Liver (tissue), 9 donors: ENCODE results near the gene DDR1. TPM values are rescaled to one million over a fixed set of nuclear protein-coding genes. Genes with fewer than 3 reads are reported as not detected.

Experiments
- DNase-seq: peaks from one replicate; pipeline ENCODE4 v3.0.0-alpha.2; 2017; ENCODE audit warnings: low spot score
- H3K27ac ChIP-seq, 2 donors: one replicate each; pipeline ENCODE4 v1.7.0; 2013; ENCODE audit warnings: inconsistent platforms in 2 of 2, low read length in 2 of 2, control low read depth in 1 of 2, low read depth in 1 of 2, mild to moderate bottlenecking in 1 of 2
- H3K27me3 ChIP-seq, 4 donors: one replicate each; pipeline versions ENCODE4 v1.6.1 to v1.7.0; 2013; ENCODE audit warnings: low read length in 3 of 4, inconsistent platforms in 1 of 4, mild to moderate bottlenecking in 1 of 4, moderate library complexity in 1 of 4; ENCODE audit not compliant: control insufficient read depth in 4 of 4, insufficient read depth in 4 of 4
- H3K36me3 ChIP-seq, 4 donors: one replicate each; pipeline versions ENCODE4 v1.6.1 to v1.7.0; 2013; ENCODE audit warnings: low read length in 3 of 4, mild to moderate bottlenecking in 3 of 4, low read depth in 1 of 4, moderate library complexity in 1 of 4; ENCODE audit not compliant: control insufficient read depth in 4 of 4, insufficient read depth in 3 of 4
- H3K4me1 ChIP-seq, 4 donors: one replicate each; pipeline versions ENCODE4 v1.6.1 to v1.7.0; 2013; ENCODE audit warnings: low read length in 3 of 4, mild to moderate bottlenecking in 3 of 4, moderate library complexity in 1 of 4; ENCODE audit not compliant: control insufficient read depth in 4 of 4, insufficient read depth in 4 of 4
- H3K4me3 ChIP-seq, 3 donors: one replicate each; pipeline versions ENCODE4 v1.6.1 to v1.7.0; 2013; ENCODE audit warnings: low read length in 3 of 3, control low read depth in 1 of 3, low read depth in 1 of 3, mild to moderate bottlenecking in 1 of 3
- H3K9ac ChIP-seq, 2 donors: one replicate each; pipeline ENCODE4 v1.7.0; 2013; ENCODE audit warnings: low read length in 2 of 2, mild to moderate bottlenecking in 2 of 2, moderate library complexity in 2 of 2, control low read depth in 1 of 2, low read depth in 1 of 2
- H3K9me3 ChIP-seq, 4 donors: one replicate each; pipeline versions ENCODE4 v1.6.1 to v1.7.0; 2013; ENCODE audit warnings: low read length in 3 of 4; ENCODE audit not compliant: control insufficient read depth in 4 of 4
- CTCF ChIP-seq: fragments of 150-350 bp; IDR thresholded peaks from 2 replicates; pipeline ENCODE4 v1.5.1; 2017; ENCODE audit warnings: improper control_type of control experiment, low read depth, low read length; ENCODE audit not compliant: missing input control
- EGR1 ChIP-seq, 2 donors: IDR thresholded peaks; 2 replicates each; pipeline ENCODE4 v1.6.1; 2016 to 2018; ENCODE audit warnings: antibody characterized with exemption in 2 of 2, low read depth in 2 of 2
- FOXA1 ChIP-seq: IDR thresholded peaks from 2 replicates; pipeline ENCODE4 v1.6.1; 2016; ENCODE audit warnings: antibody characterized with exemption
- FOXA2 ChIP-seq: IDR thresholded peaks from 2 replicates; pipeline ENCODE4 v1.6.1; 2016; ENCODE audit warnings: antibody characterized with exemption
- GABPA ChIP-seq, 2 donors: IDR thresholded peaks in 1 of 2; conservative IDR thresholded peaks in 1 of 2; 2 replicates each; pipeline ENCODE4 v1.6.1; 2016; ENCODE audit warnings: antibody characterized with exemption in 2 of 2, mild to moderate bottlenecking in 1 of 2, moderate library complexity in 1 of 2
- HNF4A ChIP-seq, 2 donors: conservative IDR thresholded peaks; 2 replicates each; pipeline ENCODE4 v1.6.1; 2016; ENCODE audit warnings: antibody characterized with exemption in 2 of 2, mild to moderate bottlenecking in 2 of 2
- HNF4G ChIP-seq: IDR thresholded peaks from 2 replicates; pipeline ENCODE4 v1.6.1; 2016; ENCODE audit warnings: antibody characterized with exemption
- JUND ChIP-seq, 2 donors: IDR thresholded peaks; 2 replicates each; pipeline ENCODE4 v1.6.1; 2016; ENCODE audit warnings: antibody characterized with exemption in 2 of 2
- MAX ChIP-seq: IDR thresholded peaks from 2 replicates; pipeline ENCODE4 v1.6.1; 2016; ENCODE audit warnings: antibody characterized with exemption
- NR2F2 ChIP-seq: IDR thresholded peaks from 2 replicates; pipeline ENCODE4 v1.6.1; 2016; ENCODE audit warnings: antibody characterized with exemption
- RAD21 ChIP-seq, 2 donors: IDR thresholded peaks; 2 replicates each; pipeline ENCODE4 v1.6.1; 2016; ENCODE audit warnings: antibody characterized with exemption in 2 of 2, mild to moderate bottlenecking in 2 of 2
- RXRA ChIP-seq, 2 donors: IDR thresholded peaks; 2 replicates each; pipeline ENCODE4 v1.6.1; 2017 to 2018; ENCODE audit warnings: antibody characterized with exemption in 2 of 2, mild to moderate bottlenecking in 1 of 2
- SP1 ChIP-seq: IDR thresholded peaks from 2 replicates; pipeline ENCODE4 v1.6.1; 2018; ENCODE audit warnings: antibody characterized with exemption, mild to moderate bottlenecking
- TAF1 ChIP-seq: conservative IDR thresholded peaks from 2 replicates; pipeline ENCODE4 v1.6.1; 2016; ENCODE audit warnings: antibody characterized with exemption, mild to moderate bottlenecking
- YY1 ChIP-seq: IDR thresholded peaks from 2 replicates; pipeline ENCODE4 v1.6.1; 2016; ENCODE audit warnings: antibody characterized with exemption, mild to moderate bottlenecking
- ZBTB33 ChIP-seq: IDR thresholded peaks from 2 replicates; pipeline ENCODE4 v1.6.1; 2016; ENCODE audit warnings: antibody characterized with exemption
- WGBS: extraction: QIAGEN DNeasy Blood & Tissue Kit; methylation state at CpG from one replicate; pipeline ENCODE4 v1.1.7; 2013; 5-methylcytosine and 5-hydroxymethylcytosine counted together
- polyA plus RNA-seq, 2 donors: library from polyadenylated mRNA; stranded (reverse) in 1 of 2; unstranded in 1 of 2; fragments of 200-250 nt in 1 of 2; fragments of >200 nt in 1 of 2; fragmentation: Nextera tagmentation in 1 of 2; extraction: Ambion mirVana in 1 of 2; gene quantifications; one replicate each; pipeline versions ENCODE4 v1.2.1 to v1.2.3, GENCODE V29; 2013 to 2015
- total RNA-seq, 2 donors: library from RNA; depleted of rRNA; stranded (reverse); fragments of >200 nt; gene quantifications; one replicate each; pipeline ENCODE4 v1.2.3, GENCODE V29; 2014
- TF ChIP-seq, protein P1 (sequence below): IDR thresholded peaks from 2 replicates; pipeline ENCODE4 v1.6.1; 2016; ENCODE audit warnings: antibody characterized with exemption
- TF ChIP-seq, protein P2 (sequence below): IDR thresholded peaks from 2 replicates; pipeline ENCODE4 v1.6.1; 2016; ENCODE audit warnings: antibody characterized with exemption, mild to moderate bottlenecking
- donor health status: healthy.
- donor health status: healthy.
- donor health status: healthy.
- donor health status: healthy.
- donor health status: healthy.

The DDR1 gene
- total and polyA plus RNA-seq, 4 donors: 1.2 to 5.3 (median 4.4) TPM

DNA sequence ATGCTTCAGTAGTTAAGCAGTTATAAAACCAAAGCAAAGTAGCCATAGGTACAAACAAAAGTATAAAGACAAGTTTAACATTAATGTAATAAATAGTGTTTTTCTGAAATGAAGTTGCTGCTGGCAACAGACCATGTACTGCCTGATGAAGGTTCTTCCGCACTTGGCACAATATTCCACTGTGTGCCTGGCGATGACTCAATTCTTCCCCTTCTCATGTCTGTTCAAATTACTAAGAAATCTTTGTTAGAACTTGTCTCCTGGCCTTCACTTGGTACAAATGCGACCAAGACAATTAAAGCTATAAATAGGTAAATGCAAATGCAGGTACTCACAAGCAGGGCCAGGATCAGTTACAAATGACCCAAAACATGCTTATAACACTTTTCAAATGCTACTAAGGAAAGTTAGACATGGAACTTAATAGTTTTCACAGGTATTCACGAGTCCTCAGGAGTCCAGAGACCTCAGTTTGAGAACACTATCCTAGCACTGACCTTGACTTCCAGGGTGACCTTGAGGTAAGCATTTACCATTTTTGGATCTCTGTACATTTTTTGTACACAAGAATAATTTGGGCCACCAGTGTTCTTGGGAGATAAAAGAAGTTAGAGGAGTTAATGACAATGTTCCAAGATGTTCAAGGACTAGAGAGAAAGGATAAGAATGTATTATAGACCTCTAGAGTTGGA, 8.1 kb upstream of the DDR1 start:
- WGBS: 77% methylated on average over 4 of the region's 4 CpGs
- Histone ChIP-seq H3K9ac (no peak overlapping the region), H3K4me1 (peaks cover 0 to 11% (median 1%) of the 10 kb centered on the region in 4 donors), H3K27ac (no peak overlapping the region), H3K27me3 (no peaks in the 10 kb centered on the region), H3K36me3 (no peaks in the 10 kb centered on the region), H3K9me3 (no peaks in the 10 kb centered on the region), H3K4me3 (no peak overlapping the region)
- TF ChIP-seq JUND (IDR thresholded peaks at IDR 0.05) (peak in 1 of 2 donors; percentile 57), HNF4A (conservative IDR thresholded peaks at IDR 0.05) (no peak)
- DNase-seq: no peak

GRCh38 chr6:30877419-30878262, 6.7 kb upstream of the DDR1 start:
- TF ChIP-seq ZBTB33 (no peak), JUND (IDR thresholded peaks at IDR 0.05) (peak; percentile 38 to 43), EGR1 (IDR thresholded peaks at IDR 0.05; ENCODE audit: low read depth in 2 of 2) (no peak), NR2F2 (peak; percentile 74), FOXA1 (no peak), RXRA (IDR thresholded peaks at IDR 0.05) (peak; percentile 53 to 71), HNF4A (conservative IDR thresholded peaks at IDR 0.05) (peak; percentile 5 to 34), MAX (no peak), CTCF (peak; percentile 93), FOXA2 (no peak), RAD21 (IDR thresholded peaks at IDR 0.05) (peak; percentile 97 to 98), SP1 (peak; percentile 61), TAF1 (peak; percentile 64), YY1 (peak; percentile 92), HNF4G (no peak), GABPA (IDR thresholded peaks at IDR 0.05 in 1 of 2, conservative IDR thresholded peaks at IDR 0.05 in 1 of 2) (no peak)
- TF ChIP-seq, protein P1, sequence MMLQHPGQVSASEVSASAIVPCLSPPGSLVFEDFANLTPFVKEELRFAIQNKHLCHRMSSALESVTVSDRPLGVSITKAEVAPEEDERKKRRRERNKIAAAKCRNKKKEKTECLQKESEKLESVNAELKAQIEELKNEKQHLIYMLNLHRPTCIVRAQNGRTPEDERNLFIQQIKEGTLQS: peak; percentile 21
- TF ChIP-seq, protein P2, sequence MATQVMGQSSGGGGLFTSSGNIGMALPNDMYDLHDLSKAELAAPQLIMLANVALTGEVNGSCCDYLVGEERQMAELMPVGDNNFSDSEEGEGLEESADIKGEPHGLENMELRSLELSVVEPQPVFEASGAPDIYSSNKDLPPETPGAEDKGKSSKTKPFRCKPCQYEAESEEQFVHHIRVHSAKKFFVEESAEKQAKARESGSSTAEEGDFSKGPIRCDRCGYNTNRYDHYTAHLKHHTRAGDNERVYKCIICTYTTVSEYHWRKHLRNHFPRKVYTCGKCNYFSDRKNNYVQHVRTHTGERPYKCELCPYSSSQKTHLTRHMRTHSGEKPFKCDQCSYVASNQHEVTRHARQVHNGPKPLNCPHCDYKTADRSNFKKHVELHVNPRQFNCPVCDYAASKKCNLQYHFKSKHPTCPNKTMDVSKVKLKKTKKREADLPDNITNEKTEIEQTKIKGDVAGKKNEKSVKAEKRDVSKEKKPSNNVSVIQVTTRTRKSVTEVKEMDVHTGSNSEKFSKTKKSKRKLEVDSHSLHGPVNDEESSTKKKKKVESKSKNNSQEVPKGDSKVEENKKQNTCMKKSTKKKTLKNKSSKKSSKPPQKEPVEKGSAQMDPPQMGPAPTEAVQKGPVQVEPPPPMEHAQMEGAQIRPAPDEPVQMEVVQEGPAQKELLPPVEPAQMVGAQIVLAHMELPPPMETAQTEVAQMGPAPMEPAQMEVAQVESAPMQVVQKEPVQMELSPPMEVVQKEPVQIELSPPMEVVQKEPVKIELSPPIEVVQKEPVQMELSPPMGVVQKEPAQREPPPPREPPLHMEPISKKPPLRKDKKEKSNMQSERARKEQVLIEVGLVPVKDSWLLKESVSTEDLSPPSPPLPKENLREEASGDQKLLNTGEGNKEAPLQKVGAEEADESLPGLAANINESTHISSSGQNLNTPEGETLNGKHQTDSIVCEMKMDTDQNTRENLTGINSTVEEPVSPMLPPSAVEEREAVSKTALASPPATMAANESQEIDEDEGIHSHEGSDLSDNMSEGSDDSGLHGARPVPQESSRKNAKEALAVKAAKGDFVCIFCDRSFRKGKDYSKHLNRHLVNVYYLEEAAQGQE: no peak
- Histone ChIP-seq H3K27ac (peak overlapping the region; percentile 83 to 91), H3K4me1 (peaks cover 0 to 11% (median 1%) of the 10 kb centered on the region in 4 donors), H3K27me3 (no peaks in the 10 kb centered on the region), H3K4me3 (peak overlapping the region; percentile 47 to 75 (median 52)), H3K9ac (peak overlapping the region; percentile 61 to 99), H3K36me3 (no peaks in the 10 kb centered on the region), H3K9me3 (no peaks in the 10 kb centered on the region)
- peak; percentile 80 for DNase-seq
- 13% methylated on average over 15 of the region's 15 CpGs for WGBS
